Measurements from ENCODE around the gene EPHA6.
"Not testable (repeated sequence)": the region's sequence is repeated elsewhere in the genome, so short reads cannot be mapped to it uniquely, and the experiment has no call there.

EPHA6 gene

GRCh38 chr3:97025612-97026011 is 211.2 kb downstream of the EPHA6 start:
- not testable (repeated sequence) for DNase-seq (ENCODE audit: low spot score)

- no peak for DNase-seq (ENCODE audit: low spot score)
Observed at GRCh38 chr3:97029972-97030371, 215.6 kb downstream of the EPHA6 start.

- DNase-seq (ENCODE audit: low spot score): no peak
Observed at GRCh38 chr3:97037294-97037943, 223.0 kb downstream of the EPHA6 start.

GRCh38 chr3:97043411-97043810 is 229.0 kb downstream of the EPHA6 start:
- DNase-seq (ENCODE audit: low spot score): no peak

GRCh38 chr3:97057365-97057764 is 243.0 kb downstream of the EPHA6 start:
- DNase-seq (ENCODE audit: low spot score): no peak

GRCh38 chr3:97059168-97059567 is 244.8 kb downstream of the EPHA6 start:
- no peak for DNase-seq (ENCODE audit: low spot score)

- DNase-seq (ENCODE audit: low spot score): no peak
Observed at GRCh38 chr3:97066531-97066930, 252.1 kb downstream of the EPHA6 start.

GRCh38 chr3:97070302-97070701 is 255.9 kb downstream of the EPHA6 start:
- no peak for DNase-seq (ENCODE audit: low spot score)

GRCh38 chr3:97074546-97074945 is 260.2 kb downstream of the EPHA6 start:
- DNase-seq (ENCODE audit: low spot score): no peak

- no peak for DNase-seq (ENCODE audit: low spot score)
Observed at GRCh38 chr3:97076673-97077072, 262.3 kb downstream of the EPHA6 start.

GRCh38 chr3:97089621-97090020 is 275.2 kb downstream of the EPHA6 start:
- DNase-seq (ENCODE audit: low spot score): no peak

GRCh38 chr3:97102641-97103040 is 288.2 kb downstream of the EPHA6 start:
- DNase-seq (ENCODE audit: low spot score): no peak

- no peak for DNase-seq (ENCODE audit: low spot score)
Observed at GRCh38 chr3:97105989-97106651, 291.7 kb downstream of the EPHA6 start.

- no peak for DNase-seq (ENCODE audit: low spot score)
Observed at GRCh38 chr3:97106652-97106989, 292.2 kb downstream of the EPHA6 start.

- DNase-seq (ENCODE audit: low spot score): no peak
Observed at GRCh38 chr3:97108136-97108535, 293.7 kb downstream of the EPHA6 start.

- DNase-seq (ENCODE audit: low spot score): no peak
Observed at GRCh38 chr3:97111244-97111643, 296.9 kb downstream of the EPHA6 start.

- no peak for DNase-seq (ENCODE audit: low spot score)
Observed at GRCh38 chr3:97121386-97121785, 307.0 kb downstream of the EPHA6 start.

- DNase-seq (ENCODE audit: low spot score): no peak
Observed at GRCh38 chr3:97125902-97126499, 311.6 kb downstream of the EPHA6 start.

GRCh38 chr3:97131476-97131875 is 317.1 kb downstream of the EPHA6 start:
- DNase-seq (ENCODE audit: low spot score): no peak

- no peak for DNase-seq (ENCODE audit: low spot score)
Observed at GRCh38 chr3:97138914-97139541, 324.6 kb downstream of the EPHA6 start.

- DNase-seq (ENCODE audit: low spot score): no peak
Observed at GRCh38 chr3:97148931-97149330, 334.5 kb downstream of the EPHA6 start.

GRCh38 chr3:97161169-97161568 is 346.8 kb downstream of the EPHA6 start:
- no peak for DNase-seq (ENCODE audit: low spot score)

- no peak for DNase-seq (ENCODE audit: low spot score)
Observed at GRCh38 chr3:97177242-97177641, 362.8 kb downstream of the EPHA6 start.
